A549 (cell line): ENCODE measurements around the gene BTBD6.

Experiments
- CTCF ChIP-seq: fragments of >200 bp; sonication (Bioruptor Twin); formaldehyde crosslinking; IDR thresholded peaks from 3 replicates; pipeline ENCODE4 v1.5.1; 2016
- EP300 ChIP-seq, 2 experiments: fragments of >200 bp; sonication (Bioruptor Twin); formaldehyde crosslinking; IDR thresholded peaks; 2 replicates in 1 of 2; 3 replicates in 1 of 2; pipeline ENCODE4 v1.6.1; 2016 to 2017
- ESRRA ChIP-seq: fragments of 150-350 bp; IDR thresholded peaks from 2 replicates; pipeline ENCODE4 v1.6.1; 2014; ENCODE audit warnings: mild to moderate bottlenecking, low read length, borderline replicate concordance
- NR3C1 ChIP-seq: fragments of >200 bp; sonication (Bioruptor Twin); formaldehyde crosslinking; IDR thresholded peaks from 3 replicates; pipeline ENCODE4 v1.6.1; 2017
- PBX3 ChIP-seq: IDR thresholded peaks from 2 replicates; pipeline ENCODE4 v1.6.1; 2012
- POLR2A ChIP-seq: IDR thresholded peaks from 2 replicates; pipeline ENCODE4 v1.6.1; 2012; ENCODE audit warnings: mild to moderate bottlenecking, low read length
- RAD21 ChIP-seq, 2 experiments: fragments of >200 bp in 1 of 2; sonication (Bioruptor Twin) in 1 of 2; formaldehyde crosslinking in 1 of 2; IDR thresholded peaks in 1 of 2; conservative IDR thresholded peaks in 1 of 2; 2 replicates in 1 of 2; 3 replicates in 1 of 2; pipeline ENCODE4 v1.6.1; 2012 to 2018; ENCODE audit warnings: inconsistent platforms in 1 of 2
- TP53 ChIP-seq: fragments of 250-450 bp; sonication (Bioruptor Pico); IDR thresholded peaks from 2 replicates; pipeline ENCODE4 v1.5.0; 2021; ENCODE audit warnings: mild to moderate bottlenecking, moderate library complexity
- ZSCAN20 ChIP-seq: fragments of 250-450 bp; sonication (Bioruptor Pico); IDR thresholded peaks from 2 replicates; pipeline ENCODE4 v1.8.0; 2022; ENCODE audit warnings: mild to moderate bottlenecking, moderate library complexity

GRCh38 chr14:105209091-105209490 is 39.2 kb upstream of the BTBD6 start:
- TF ChIP-seq POLR2A (no peak), ZSCAN20 (CRISPR knock-in tag) (no peak), PBX3 (no peak), RAD21 (conservative IDR thresholded peaks at IDR 0.05 in 1 of 2, IDR thresholded peaks at IDR 0.05 in 1 of 2) (no peak), NR3C1 (no peak), CTCF (no peak), ESRRA (no peak), TP53 (CRISPR knock-in tag) (no peak), EP300 (IDR thresholded peaks at IDR 0.05) (no peak)
